Immature natural killer cell (primary cell): ENCODE data around the gene ATN1. TPM values are rescaled to one million over a fixed set of nuclear protein-coding genes. Genes with fewer than 3 reads are reported as not detected.
A peak's percentile ranks its signal among the peaks of the same experiment; 100 is the strongest.

Experiments used
- DNase-seq, 3 donors: peaks; one replicate each; pipeline ENCODE4 v3.0.0; 2022; ENCODE audit warnings: mixed read lengths in 1 of 3
- H3K27ac Mint-ChIP-seq, 6 donors: one replicate each; pipeline ENCODE4 v1.8.0; 2020; ENCODE audit warnings: mixed read lengths in 6 of 6, mild to moderate bottlenecking in 5 of 6, inconsistent platforms in 4 of 6, moderate library complexity in 3 of 6
- H3K27me3 Mint-ChIP-seq, 3 donors: one replicate each; pipeline ENCODE4 v1.8.0; 2020 to 2021; ENCODE audit warnings: low read depth in 3 of 3, mild to moderate bottlenecking in 3 of 3, mixed read lengths in 3 of 3, moderate library complexity in 3 of 3, inconsistent platforms in 1 of 3
- H3K36me3 Mint-ChIP-seq, 3 donors: one replicate each; pipeline ENCODE4 v1.8.0; 2020; ENCODE audit warnings: mixed read lengths in 3 of 3, inconsistent platforms in 2 of 3, mild to moderate bottlenecking in 2 of 3
- H3K4me1 Mint-ChIP-seq, 2 donors: one replicate each; pipeline ENCODE4 v1.8.0; 2020; ENCODE audit warnings: inconsistent platforms in 2 of 2, mild to moderate bottlenecking in 2 of 2, mixed read lengths in 2 of 2, moderate library complexity in 1 of 2
- H3K4me3 Mint-ChIP-seq, 5 donors: one replicate each; pipeline ENCODE4 v1.8.0; 2020; ENCODE audit warnings: mild to moderate bottlenecking in 5 of 5, mixed read lengths in 5 of 5, inconsistent platforms in 3 of 5, moderate library complexity in 3 of 5
- H3K9me3 Mint-ChIP-seq, 6 donors: one replicate each; pipeline ENCODE4 v1.8.0; 2020; ENCODE audit warnings: mild to moderate bottlenecking in 6 of 6, mixed read lengths in 6 of 6, inconsistent platforms in 4 of 6, moderate library complexity in 3 of 6
- polyA plus RNA-seq, 3 donors: library from polyadenylated mRNA; unstranded; fragments of 300-500 nt; fragmentation: Illumina TruSeq; gene quantifications; one replicate each; pipeline ENCODE4 v1.2.3, GENCODE V29; 2021

The ATN1 gene
- polyA plus RNA-seq, 3 donors from 2014 or later = 1.0 to 2.1 TPM; not detected in 1

DNA sequence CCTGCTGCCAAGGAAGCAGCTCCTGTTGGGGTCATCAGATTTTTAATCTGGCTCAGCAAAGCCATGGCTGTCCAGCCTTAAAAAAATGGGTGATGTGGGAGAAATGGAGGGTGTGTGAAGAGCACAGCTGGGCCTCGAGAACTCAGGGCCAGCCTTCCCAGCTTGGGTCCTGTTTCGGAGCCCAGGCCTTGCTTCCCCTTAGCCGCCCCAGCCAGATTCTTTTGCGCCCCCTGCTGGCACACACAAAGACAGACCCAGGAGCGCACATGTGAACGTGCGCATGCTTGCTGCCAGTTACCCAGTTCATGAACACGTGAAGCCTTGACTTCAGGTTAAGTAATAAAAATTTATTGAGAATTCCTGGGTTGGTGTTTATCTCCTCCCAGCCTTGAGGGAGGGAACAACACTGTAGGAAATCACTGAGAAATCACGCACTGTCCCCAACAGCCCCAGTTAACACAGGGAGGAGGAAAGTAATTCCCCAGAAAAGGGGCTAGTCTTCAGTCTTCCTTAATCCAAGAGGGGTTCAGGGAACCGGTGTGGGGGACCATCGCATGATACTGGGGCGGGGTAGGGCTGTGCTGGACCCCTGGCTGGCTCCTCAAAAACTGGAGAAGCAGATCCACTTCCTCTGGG is 37.4 kb downstream of the ATN1 start:
- peak; percentile 81 to 86 (median 83) for DNase-seq
- Mint-ChIP-seq H3K9me3 (no peaks in the 10 kb centered on the region), H3K27ac (peak overlapping the region; percentile 84 to 91 (median 86)), H3K27me3 (peaks cover 2 to 14% (median 4%) of the 10 kb centered on the region in 3 donors), H3K4me1 (peaks cover 47 to 62% of the 10 kb centered on the region in 2 donors), H3K36me3 (peaks cover 12 to 36% (median 22%) of the 10 kb centered on the region in 3 donors), H3K4me3 (no peak overlapping the region)

DNA sequence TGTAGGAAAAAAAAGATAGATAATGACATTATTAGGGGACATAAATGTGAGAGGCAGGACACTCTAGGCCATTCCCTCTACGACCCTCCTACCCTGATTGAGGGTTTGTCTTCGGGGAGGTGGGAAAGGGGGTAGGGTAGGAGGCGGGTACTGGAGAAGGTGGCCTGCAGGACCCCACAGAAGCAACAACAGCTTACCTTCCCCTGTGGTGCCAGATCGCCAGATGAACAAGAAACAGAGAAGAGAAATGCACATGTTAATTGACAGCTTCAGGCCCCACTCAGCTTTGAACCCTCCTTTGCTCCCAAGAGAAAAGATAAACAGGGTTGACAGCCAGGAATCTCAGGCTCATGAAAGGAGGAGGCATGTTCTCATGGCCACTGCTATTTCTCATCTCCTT is 38.0 kb downstream of the ATN1 start:
- no peak for DNase-seq
- H3K9me3 Mint-ChIP-seq = no peaks in the 10 kb centered on the region
- H3K27ac Mint-ChIP-seq = peak overlapping the region in 4 of 6 donors; percentile 84 to 91 (median 87)
- peaks cover 2 to 11% (median 4%) of the 10 kb centered on the region in 3 donors for H3K27me3 Mint-ChIP-seq
- H3K4me3 Mint-ChIP-seq = no peak overlapping the region
- H3K36me3 Mint-ChIP-seq = peaks cover 12 to 32% (median 19%) of the 10 kb centered on the region in 3 donors
- peaks cover 45 to 62% of the 10 kb centered on the region in 2 donors for H3K4me1 Mint-ChIP-seq

DNA sequence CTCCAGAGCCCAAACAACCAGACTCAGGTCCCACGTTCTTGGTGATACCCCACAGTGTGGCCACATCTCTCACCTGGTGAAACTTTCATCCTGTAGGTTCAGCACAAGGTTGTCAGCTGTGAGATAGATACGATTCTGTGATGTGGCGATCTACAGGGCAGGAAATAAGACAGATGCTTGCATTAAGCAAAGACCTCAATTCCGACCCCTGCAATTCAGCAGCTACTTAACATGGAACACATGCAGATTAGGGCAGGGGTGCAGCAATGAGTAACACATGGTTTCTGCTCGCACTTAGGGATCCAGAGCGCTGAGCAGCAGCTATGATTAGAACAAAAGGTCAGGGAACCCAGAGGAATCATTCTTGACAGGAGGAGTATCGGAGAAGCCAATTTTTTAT is 38.6 kb downstream of the ATN1 start:
- H3K27ac Mint-ChIP-seq = peak overlapping the region in 2 of 6 donors; percentile 26 to 73
- H3K4me1 Mint-ChIP-seq = peaks cover 44 to 61% of the 10 kb centered on the region in 2 donors
- peaks cover 1 to 7% (median 4%) of the 10 kb centered on the region in 3 donors for H3K27me3 Mint-ChIP-seq
- no peak for DNase-seq
- peaks cover 10 to 28% (median 17%) of the 10 kb centered on the region in 3 donors for H3K36me3 Mint-ChIP-seq
- no peak overlapping the region for H3K4me3 Mint-ChIP-seq
- no peaks in the 10 kb centered on the region for H3K9me3 Mint-ChIP-seq

DNA sequence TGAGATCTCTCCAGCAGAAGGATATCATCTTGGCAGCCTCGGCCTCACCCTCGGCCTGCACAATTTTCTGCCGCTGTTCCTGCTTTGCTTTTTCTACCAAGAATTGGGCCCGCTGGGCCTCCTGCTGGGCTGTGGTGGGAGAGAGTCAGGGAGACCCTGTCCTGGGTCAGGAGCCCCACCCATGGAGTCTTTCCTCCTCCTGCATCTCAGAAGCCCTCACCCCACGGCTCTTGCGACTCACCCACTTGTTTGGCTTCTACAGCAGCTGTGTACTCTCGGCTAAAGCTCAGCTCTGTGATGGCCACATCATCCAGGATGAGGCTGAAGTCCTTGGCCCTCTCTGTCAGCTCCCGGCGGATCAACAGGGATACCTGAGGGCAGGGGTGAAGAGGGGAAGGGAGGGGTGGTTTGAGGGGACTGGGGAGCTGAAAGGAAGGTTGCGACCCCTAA is 39.9 kb downstream of the ATN1 start:
- Mint-ChIP-seq H3K27me3 (peaks cover 0 to 3% (median 2%) of the 10 kb centered on the region in 3 donors), H3K9me3 (no peaks in the 10 kb centered on the region), H3K27ac (peak overlapping the region in 1 of 6 donors; percentile 5), H3K36me3 (peaks cover 10 to 28% (median 17%) of the 10 kb centered on the region in 3 donors), H3K4me3 (no peak overlapping the region), H3K4me1 (peaks cover 42 to 63% of the 10 kb centered on the region in 2 donors)
- DNase-seq = no peak

DNA sequence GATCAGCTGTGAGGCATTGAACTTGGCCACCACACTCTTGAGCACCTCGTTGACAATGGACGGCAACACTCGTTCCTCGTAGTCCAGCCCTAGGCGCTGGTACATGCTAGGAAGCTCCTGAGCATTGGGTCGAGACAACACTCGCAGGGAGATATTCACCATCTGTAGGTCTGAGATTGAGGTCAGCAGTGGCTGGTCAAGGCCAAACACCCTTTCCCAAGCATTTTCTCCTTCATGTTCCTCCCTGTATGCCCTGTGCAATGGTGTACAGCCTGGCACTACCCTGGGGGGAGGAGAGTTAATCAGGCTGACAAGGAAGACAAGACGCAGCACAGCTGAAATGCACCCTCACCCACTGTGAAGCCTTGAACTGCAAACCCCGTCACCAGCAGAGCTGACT is 40.7 kb downstream of the ATN1 start:
- Mint-ChIP-seq H3K4me1 (peaks cover 42 to 64% of the 10 kb centered on the region in 2 donors), H3K9me3 (no peaks in the 10 kb centered on the region)

DNA sequence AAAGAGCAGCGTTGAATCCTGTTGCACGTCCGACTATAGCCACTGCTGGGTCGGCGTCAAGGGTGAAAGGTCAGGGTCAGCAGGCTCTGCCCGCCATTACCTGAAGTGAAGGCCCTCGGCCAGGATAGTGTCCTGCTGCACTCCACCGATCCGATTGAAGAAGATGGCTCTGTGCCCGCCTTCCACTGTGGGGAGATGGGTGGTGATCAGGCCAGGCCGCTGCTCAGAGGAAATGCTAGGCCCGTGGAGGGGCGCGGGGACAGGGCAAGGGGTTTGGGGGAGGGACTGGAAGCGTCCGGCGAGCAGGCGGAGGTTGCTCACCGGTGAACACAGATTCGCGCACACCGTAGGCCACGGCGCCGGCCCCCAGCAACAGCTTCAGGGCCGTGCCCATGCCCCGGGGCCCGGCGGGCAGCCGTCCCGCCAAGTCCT is 42.4 kb downstream of the ATN1 start:
- H3K4me1 Mint-ChIP-seq = peaks cover 39 to 53% of the 10 kb centered on the region in 2 donors
- DNase-seq = no peak
- no peaks in the 10 kb centered on the region for H3K9me3 Mint-ChIP-seq
- H3K27me3 Mint-ChIP-seq = peaks cover 2 to 5% (median 3%) of the 10 kb centered on the region in 3 donors
- peak overlapping the region; percentile 100 for H3K4me3 Mint-ChIP-seq
- H3K27ac Mint-ChIP-seq = peak overlapping the region; percentile 90 to 100 (median 100)
- peaks cover 10 to 26% (median 17%) of the 10 kb centered on the region in 3 donors for H3K36me3 Mint-ChIP-seq

More for the DNA sequence above, 40.7 kb downstream of the ATN1 start:
- H3K27me3 Mint-ChIP-seq = peaks cover 2 to 5% (median 2%) of the 10 kb centered on the region in 3 donors
- H3K27ac Mint-ChIP-seq = peak overlapping the region in 1 of 6 donors; percentile 81
- H3K36me3 Mint-ChIP-seq = peaks cover 10 to 28% (median 17%) of the 10 kb centered on the region in 3 donors
- peak overlapping the region in 3 of 5 donors; percentile 100 for H3K4me3 Mint-ChIP-seq
- no peak for DNase-seq

DNA sequence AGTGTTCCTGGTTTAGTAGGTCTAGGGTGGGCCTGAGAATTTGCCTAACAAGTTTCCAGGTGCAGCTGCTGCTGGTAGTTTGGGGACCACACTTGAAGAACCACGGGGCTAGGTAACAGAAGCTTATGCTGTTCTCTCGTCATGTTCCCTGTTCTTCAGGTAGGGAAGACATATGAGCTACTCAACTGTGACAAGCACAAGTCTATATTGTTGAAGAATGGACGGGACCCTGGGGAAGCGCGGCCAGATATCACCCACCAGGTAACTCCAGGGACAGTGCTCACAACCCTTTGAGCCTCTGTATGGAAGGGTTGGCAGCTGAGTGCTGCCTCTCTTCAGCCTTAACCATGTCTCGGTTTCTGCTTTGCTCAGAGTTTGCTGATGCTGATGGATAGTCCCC is 46.4 kb downstream of the ATN1 start:
- peak overlapping the region in 1 of 6 donors; percentile 64 for H3K27ac Mint-ChIP-seq
- no peaks in the 10 kb centered on the region for H3K9me3 Mint-ChIP-seq
- H3K4me1 Mint-ChIP-seq = peaks cover 30 to 32% of the 10 kb centered on the region in 2 donors
- no peak for DNase-seq
- H3K36me3 Mint-ChIP-seq = peaks cover 5 to 28% (median 11%) of the 10 kb centered on the region in 3 donors
- no peak overlapping the region for H3K4me3 Mint-ChIP-seq
- H3K27me3 Mint-ChIP-seq = peaks cover 2 to 6% (median 5%) of the 10 kb centered on the region in 3 donors

DNA sequence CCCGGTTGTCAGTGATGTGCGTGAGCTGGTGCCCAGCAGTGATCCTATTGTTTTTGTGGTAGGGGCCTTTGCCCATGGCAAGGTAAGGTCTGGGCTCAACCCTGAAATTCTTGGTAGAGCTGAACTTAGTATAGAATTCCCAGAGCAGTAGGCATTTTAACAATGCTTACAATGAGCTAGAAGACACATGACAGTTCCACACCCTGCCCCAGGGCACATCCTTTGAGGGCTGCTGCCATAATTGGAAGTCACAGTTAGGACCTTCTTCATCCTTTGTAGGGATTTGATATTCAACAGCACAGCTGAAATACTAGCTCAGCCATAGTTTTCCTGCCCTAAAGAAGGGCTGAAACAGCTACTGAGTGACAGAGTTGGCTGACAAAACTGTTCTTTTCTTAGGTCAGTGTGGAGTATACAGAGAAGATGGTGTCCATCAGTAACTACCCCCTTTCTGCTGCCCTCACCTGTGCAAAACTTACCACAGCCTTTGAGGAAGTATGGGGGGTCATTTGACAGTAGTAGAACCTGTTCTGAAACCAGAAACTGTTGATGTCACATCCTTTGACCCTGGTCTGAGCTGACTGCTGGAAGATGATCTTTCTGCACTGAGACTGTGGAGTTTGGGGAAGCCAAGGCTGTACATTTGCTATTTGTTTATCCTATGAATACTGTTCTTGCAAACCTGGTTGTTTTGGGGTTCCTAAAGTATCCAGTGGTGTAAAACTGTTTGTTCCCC is 47.7 kb downstream of the ATN1 start:
- no peak for DNase-seq
- peaks cover 20 to 22% of the 10 kb centered on the region in 2 donors for H3K4me1 Mint-ChIP-seq
- no peak overlapping the region for H3K4me3 Mint-ChIP-seq
- peaks cover 4 to 26% (median 13%) of the 10 kb centered on the region in 3 donors for H3K36me3 Mint-ChIP-seq
- H3K27me3 Mint-ChIP-seq = peaks cover 2 to 6% (median 5%) of the 10 kb centered on the region in 3 donors
- H3K27ac Mint-ChIP-seq = no peak overlapping the region
- H3K9me3 Mint-ChIP-seq = no peaks in the 10 kb centered on the region

DNA sequence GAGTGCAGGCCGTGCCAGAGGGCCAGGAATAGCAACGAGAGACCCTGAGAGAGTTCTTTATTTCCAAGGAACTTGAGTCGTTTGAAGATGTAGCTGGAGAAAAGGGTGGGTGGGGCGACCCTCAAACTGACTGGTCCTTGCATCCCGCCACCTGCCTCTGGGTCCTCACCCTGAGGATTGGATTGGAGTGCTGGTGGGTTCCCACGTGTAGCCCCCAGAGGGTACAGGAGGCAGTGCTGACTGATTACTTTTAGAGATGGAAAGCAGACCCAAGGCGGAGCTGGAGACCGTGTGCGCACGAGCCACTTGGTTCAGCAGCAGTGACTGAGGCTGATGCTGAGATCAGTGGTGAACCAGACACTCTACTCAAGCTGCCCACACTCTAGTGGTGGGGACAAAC is 49.9 kb downstream of the ATN1 start:
- no peak overlapping the region for H3K4me3 Mint-ChIP-seq
- H3K4me1 Mint-ChIP-seq = peaks cover 1 to 5% of the 10 kb centered on the region in 2 donors
- peak overlapping the region in 2 of 6 donors; percentile 17 to 43 for H3K27ac Mint-ChIP-seq
- peaks cover 4 to 40% (median 24%) of the 10 kb centered on the region in 3 donors for H3K36me3 Mint-ChIP-seq
- no peaks in the 10 kb centered on the region for H3K9me3 Mint-ChIP-seq
- no peak for DNase-seq
- H3K27me3 Mint-ChIP-seq = peaks cover 2 to 4% (median 2%) of the 10 kb centered on the region in 3 donors

DNA sequence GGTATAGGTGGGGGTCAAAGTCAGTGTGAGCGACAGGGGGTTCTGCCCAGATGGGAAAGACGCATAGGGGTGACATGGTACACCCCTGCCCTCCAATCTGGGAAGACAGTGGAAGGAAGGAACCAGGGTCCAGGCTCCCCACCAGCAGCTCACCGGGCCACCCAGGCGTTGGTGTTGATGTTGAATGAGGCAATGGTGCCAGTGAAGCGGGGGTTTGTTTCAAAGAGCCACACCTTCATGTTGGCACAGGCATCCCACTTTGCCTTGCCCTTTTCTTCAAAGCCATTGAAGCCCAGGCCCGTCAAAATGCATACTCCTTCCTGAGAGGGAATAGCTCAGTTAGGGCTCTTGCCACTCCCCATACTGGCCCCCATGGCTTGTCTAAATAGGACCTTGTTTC is 50.4 kb downstream of the ATN1 start:
- peak overlapping the region in 1 of 6 donors; percentile 20 for H3K27ac Mint-ChIP-seq
- no peak for DNase-seq
- peaks cover 2 to 4% (median 2%) of the 10 kb centered on the region in 3 donors for H3K27me3 Mint-ChIP-seq
- H3K9me3 Mint-ChIP-seq = no peaks in the 10 kb centered on the region
- peaks cover 0 to 5% of the 10 kb centered on the region in 2 donors for H3K4me1 Mint-ChIP-seq
- H3K4me3 Mint-ChIP-seq = no peak overlapping the region
- H3K36me3 Mint-ChIP-seq = peaks cover 4 to 41% (median 25%) of the 10 kb centered on the region in 3 donors

DNA sequence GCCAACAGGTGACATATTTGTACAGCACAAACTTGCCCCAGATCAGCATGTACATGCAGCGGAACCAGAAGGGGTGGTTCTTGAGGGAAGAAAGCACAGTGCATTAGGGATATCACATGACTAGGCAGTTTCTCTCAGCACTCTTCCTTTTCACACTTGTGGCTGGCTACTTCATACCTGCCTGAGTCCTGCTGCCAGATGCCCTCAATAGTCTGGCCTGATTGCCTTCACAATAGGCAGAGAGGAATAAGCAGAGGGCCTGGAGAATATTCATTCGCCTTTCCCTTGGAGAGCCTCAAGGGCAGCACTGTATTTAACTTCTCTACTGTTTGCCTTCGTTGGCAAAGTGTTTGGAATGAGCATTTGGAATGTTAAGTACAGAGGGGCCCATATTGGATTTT is 50.9 kb downstream of the ATN1 start:
- peak overlapping the region in 1 of 6 donors; percentile 11 for H3K27ac Mint-ChIP-seq
- peaks cover 0 to 4% (median 0%) of the 10 kb centered on the region in 3 donors for H3K27me3 Mint-ChIP-seq
- no peak for DNase-seq
- no peak overlapping the region for H3K4me3 Mint-ChIP-seq
- peaks cover 0 to 5% of the 10 kb centered on the region in 2 donors for H3K4me1 Mint-ChIP-seq
- peaks cover 4 to 41% (median 25%) of the 10 kb centered on the region in 3 donors for H3K36me3 Mint-ChIP-seq
- no peaks in the 10 kb centered on the region for H3K9me3 Mint-ChIP-seq

DNA sequence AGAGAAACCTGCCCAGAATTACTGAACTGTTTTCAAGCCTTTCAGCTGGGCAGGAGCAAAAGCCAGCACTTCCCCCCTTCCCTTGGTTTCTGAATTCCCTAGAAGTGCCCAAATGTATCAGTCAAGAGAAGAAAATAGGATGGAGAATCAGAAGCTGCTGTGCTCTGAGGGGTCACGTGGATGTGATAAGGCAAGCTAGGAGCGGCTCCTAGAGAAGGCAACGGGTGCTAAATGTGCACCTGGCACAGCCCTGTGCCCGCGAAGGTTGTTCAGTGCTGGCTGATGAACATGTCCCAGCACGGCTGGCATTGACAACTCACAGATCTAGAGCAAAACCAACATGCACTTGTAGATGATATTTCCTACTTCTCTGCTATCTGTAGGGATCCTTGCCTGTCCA is 51.3 kb downstream of the ATN1 start:
- H3K4me1 Mint-ChIP-seq = peaks cover 0 to 2% of the 10 kb centered on the region in 2 donors
- H3K27ac Mint-ChIP-seq = peak overlapping the region in 2 of 6 donors; percentile 12 to 58
- no peak for DNase-seq
- peaks cover 0 to 4% (median 0%) of the 10 kb centered on the region in 3 donors for H3K27me3 Mint-ChIP-seq
- no peaks in the 10 kb centered on the region for H3K9me3 Mint-ChIP-seq
- no peak overlapping the region for H3K4me3 Mint-ChIP-seq
- H3K36me3 Mint-ChIP-seq = peaks cover 4 to 41% (median 25%) of the 10 kb centered on the region in 3 donors

DNA sequence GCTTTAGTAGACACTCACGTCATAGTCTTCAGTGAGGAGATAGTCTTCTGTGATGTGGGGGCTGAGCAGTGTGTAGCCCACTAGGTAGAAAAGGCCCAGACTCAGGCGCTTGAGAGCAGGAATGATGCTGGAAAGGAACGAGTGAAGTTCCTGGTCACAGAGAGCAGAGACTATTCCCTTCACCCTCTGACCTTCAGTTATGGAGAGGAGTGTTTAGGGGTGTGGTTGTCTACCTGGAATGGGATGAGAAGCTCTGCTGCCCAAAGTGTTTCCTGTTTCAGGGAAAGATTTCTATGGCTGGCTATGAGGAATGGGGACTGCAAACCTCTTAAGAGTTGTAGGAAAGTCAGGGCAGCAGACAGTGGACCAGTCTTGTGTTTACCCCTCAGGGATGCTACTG is 51.7 kb downstream of the ATN1 start:
- peaks cover 0 to 4% (median 0%) of the 10 kb centered on the region in 3 donors for H3K27me3 Mint-ChIP-seq
- DNase-seq = no peak
- peaks cover 0 to 2% of the 10 kb centered on the region in 2 donors for H3K4me1 Mint-ChIP-seq
- peaks cover 4 to 41% (median 25%) of the 10 kb centered on the region in 3 donors for H3K36me3 Mint-ChIP-seq
- H3K27ac Mint-ChIP-seq = peak overlapping the region in 1 of 6 donors; percentile 58
- H3K9me3 Mint-ChIP-seq = no peaks in the 10 kb centered on the region
- no peak overlapping the region for H3K4me3 Mint-ChIP-seq
